ENCODE measurements around the gene MSMB. TPM values are rescaled to one million over a fixed set of nuclear protein-coding genes. Genes with fewer than 3 reads are reported as not detected.
"Not testable (repeated sequence)": the region's sequence is repeated elsewhere in the genome, so short reads cannot be mapped to it uniquely, and the experiment has no call there.

Gene MSMB
- total RNA-seq, 1 donor from 2014 or later, result not detected

GRCh38 chr10:46055771-46056170 lies 9.7 kb upstream of the MSMB start:
- H3K36me3 ChIP-seq, result no peaks in the 10 kb centered on the region
- no peak overlapping the region for H3K27ac ChIP-seq
- ATAC-seq (no peak), DNase-seq (no peak)
- TF ChIP-seq CTCF (IDR thresholded peaks at IDR 0.05), result no peak
- H3K4me3 ChIP-seq, result no peak overlapping the region
- no peaks in the 10 kb centered on the region for H3K4me1 ChIP-seq
- no peaks in the 10 kb centered on the region for H3K9me3 ChIP-seq
- intact Hi-C loops (cut with DNase I), result no loop called here
- H3K27me3 ChIP-seq, result no peaks in the 10 kb centered on the region

GRCh38 chr10:46053534-46054434 lies 7.7 kb upstream of the MSMB start:
- H3K4me1 ChIP-seq, result no peaks in the 10 kb centered on the region
- DNase-seq (no peak), ATAC-seq (no peak)
- no peaks in the 10 kb centered on the region for H3K36me3 ChIP-seq
- H3K27me3 ChIP-seq, result no peaks in the 10 kb centered on the region
- no peak overlapping the region for H3K27ac ChIP-seq
- intact Hi-C loops (cut with DNase I), result no loop called here
- no peaks in the 10 kb centered on the region for H3K9me3 ChIP-seq
- no peak overlapping the region for H3K4me3 ChIP-seq
- no peak for TF ChIP-seq CTCF (IDR thresholded peaks at IDR 0.05)

- Histone ChIP-seq H3K4me3 (no peak overlapping the region), H3K36me3 (no peaks in the 10 kb centered on the region), H3K27ac (no peak overlapping the region), H3K27me3 (no peaks in the 10 kb centered on the region), H3K9me3 (no peaks in the 10 kb centered on the region), H3K4me1 (no peaks in the 10 kb centered on the region)
- no peak for TF ChIP-seq CTCF (IDR thresholded peaks at IDR 0.05)
- ATAC-seq (no peak), DNase-seq (no peak)
- intact Hi-C loops (cut with DNase I), result no loop called here
Observed at GRCh38 chr10:46052791-46053375, 6.8 kb upstream of the MSMB start.

- no peaks in the 10 kb centered on the region for H3K27me3 ChIP-seq
- TF ChIP-seq CTCF (IDR thresholded peaks at IDR 0.05), result no peak
- no peak overlapping the region for H3K27ac ChIP-seq
- ATAC-seq (peak; percentile 42), DNase-seq (no peak)
- no peaks in the 10 kb centered on the region for H3K9me3 ChIP-seq
- H3K36me3 ChIP-seq, result no peaks in the 10 kb centered on the region
- intact Hi-C loops (cut with DNase I), result no loop called here
- H3K4me1 ChIP-seq, result no peaks in the 10 kb centered on the region
- H3K4me3 ChIP-seq, result no peak overlapping the region
Observed at GRCh38 chr10:46052057-46052790, 6.2 kb upstream of the MSMB start.

GRCh38 chr10:46050941-46051623 lies 5.0 kb upstream of the MSMB start:
- no peak for ATAC-seq
- no peaks in the 10 kb centered on the region for H3K27me3 ChIP-seq
- TF ChIP-seq CTCF (IDR thresholded peaks at IDR 0.05), result no peak

GRCh38 chr10:46049497-46049831 lies 3.4 kb upstream of the MSMB start:
- DNase-seq; H3K27ac ChIP-seq; ATAC-seq; H3K9me3 ChIP-seq; H3K4me1 ChIP-seq; H3K27me3 ChIP-seq; intact Hi-C loops (cut with DNase I); H3K4me3 ChIP-seq; H3K36me3 ChIP-seq: not testable (repeated sequence)

More at GRCh38 chr10:46050941-46051623, 5.0 kb upstream of the MSMB start:
- no peak overlapping the region for H3K4me3 ChIP-seq
- H3K36me3 ChIP-seq, result no peaks in the 10 kb centered on the region
- DNase-seq, result no peak
- intact Hi-C loops (cut with DNase I), result no loop called here
- H3K27ac ChIP-seq, result no peak overlapping the region
- H3K9me3 ChIP-seq, result no peaks in the 10 kb centered on the region
- H3K4me1 ChIP-seq, result no peaks in the 10 kb centered on the region
